ENCODE measurements around the gene SRC. TPM values are rescaled to one million over a fixed set of nuclear protein-coding genes. Genes with fewer than 3 reads are reported as not detected.

The SRC gene
- total RNA-seq, 3 donors from 2014 or later, result 2.8 to 4.7 (median 3.8) TPM

- no peaks in the 10 kb centered on the region for H3K9me3 Mint-ChIP-seq
- peaks cover 19% of the 10 kb centered on the region for H3K27me3 Mint-ChIP-seq (ENCODE audit: low read depth)
Measured at GRCh38 chr20:37439223-37439933, 93.4 kb downstream of the SRC start.

GRCh38 chr20:37441023-37441422, 95.1 kb downstream of the SRC start:
- H3K4me3 Mint-ChIP-seq, result no peak overlapping the region
- ATAC-seq (no peak), DNase-seq (no peak)
- H3K36me3 Mint-ChIP-seq (ENCODE audit: insufficient read depth), result no peaks in the 10 kb centered on the region
- peaks cover 19% of the 10 kb centered on the region for H3K27me3 Mint-ChIP-seq (ENCODE audit: low read depth)
- H3K4me1 Mint-ChIP-seq (ENCODE audit: low read depth), result no peaks in the 10 kb centered on the region
- H3K9me3 Mint-ChIP-seq, result no peaks in the 10 kb centered on the region

More at GRCh38 chr20:37439223-37439933, 93.4 kb downstream of the SRC start:
- H3K4me3 Mint-ChIP-seq, result no peak overlapping the region
- no peaks in the 10 kb centered on the region for H3K36me3 Mint-ChIP-seq (ENCODE audit: insufficient read depth)
- ATAC-seq, result no peak
- DNase-seq, result no peak
- no peaks in the 10 kb centered on the region for H3K4me1 Mint-ChIP-seq (ENCODE audit: low read depth)

- Mint-ChIP-seq H3K4me1 (ENCODE audit: low read depth) (no peaks in the 10 kb centered on the region), H3K27me3 (ENCODE audit: low read depth) (peaks cover 19% of the 10 kb centered on the region), H3K36me3 (ENCODE audit: insufficient read depth) (no peaks in the 10 kb centered on the region), H3K9me3 (no peaks in the 10 kb centered on the region), H3K4me3 (no peak overlapping the region)
- DNase-seq (no peak), ATAC-seq (no peak)
Measured at GRCh38 chr20:37442547-37442946, 96.6 kb downstream of the SRC start.

- DNase-seq (no peak), ATAC-seq (no peak)
- Mint-ChIP-seq H3K27me3 (ENCODE audit: low read depth) (peaks cover 18% of the 10 kb centered on the region), H3K36me3 (ENCODE audit: insufficient read depth) (no peaks in the 10 kb centered on the region), H3K4me3 (no peak overlapping the region), H3K4me1 (ENCODE audit: low read depth) (no peaks in the 10 kb centered on the region), H3K9me3 (no peaks in the 10 kb centered on the region)
Measured at GRCh38 chr20:37442986-37443385, 97.0 kb downstream of the SRC start.

- DNase-seq (no peak), ATAC-seq (no peak)
- Mint-ChIP-seq H3K36me3 (ENCODE audit: insufficient read depth) (no peaks in the 10 kb centered on the region), H3K9me3 (no peaks in the 10 kb centered on the region), H3K27me3 (ENCODE audit: low read depth) (peaks cover 16% of the 10 kb centered on the region), H3K4me1 (ENCODE audit: low read depth) (no peaks in the 10 kb centered on the region), H3K4me3 (no peak overlapping the region)
Measured at GRCh38 chr20:37443596-37443995, 97.7 kb downstream of the SRC start.

- H3K4me1 Mint-ChIP-seq (ENCODE audit: low read depth), result no peaks in the 10 kb centered on the region
- H3K9me3 Mint-ChIP-seq, result no peaks in the 10 kb centered on the region
- H3K36me3 Mint-ChIP-seq (ENCODE audit: insufficient read depth), result no peaks in the 10 kb centered on the region
- peaks cover 5% of the 10 kb centered on the region for H3K27me3 Mint-ChIP-seq (ENCODE audit: low read depth)
- DNase-seq, result no peak
- no peak for ATAC-seq
- no peak overlapping the region for H3K4me3 Mint-ChIP-seq
Measured at GRCh38 chr20:37445041-37445440, 99.1 kb downstream of the SRC start.

GRCh38 chr20:37446286-37447032, 100.5 kb downstream of the SRC start:
- ATAC-seq, result no peak
- H3K36me3 Mint-ChIP-seq (ENCODE audit: insufficient read depth), result no peaks in the 10 kb centered on the region
- no peak for DNase-seq
- no peak overlapping the region for H3K4me3 Mint-ChIP-seq
- H3K27me3 Mint-ChIP-seq (ENCODE audit: low read depth), result peaks cover 2% of the 10 kb centered on the region
- H3K9me3 Mint-ChIP-seq, result no peaks in the 10 kb centered on the region
- H3K4me1 Mint-ChIP-seq (ENCODE audit: low read depth), result no peaks in the 10 kb centered on the region

- Mint-ChIP-seq H3K4me1 (ENCODE audit: low read depth) (no peaks in the 10 kb centered on the region), H3K4me3 (no peak overlapping the region), H3K36me3 (ENCODE audit: insufficient read depth) (no peaks in the 10 kb centered on the region), H3K9me3 (no peaks in the 10 kb centered on the region), H3K27me3 (ENCODE audit: low read depth) (peaks cover 2% of the 10 kb centered on the region)
- DNase-seq (no peak), ATAC-seq (no peak)
Measured at GRCh38 chr20:37447688-37448087, 101.7 kb downstream of the SRC start.

GRCh38 chr20:37449276-37449675, 103.3 kb downstream of the SRC start:
- ATAC-seq (no peak), DNase-seq (no peak)
- Mint-ChIP-seq H3K36me3 (ENCODE audit: insufficient read depth) (no peaks in the 10 kb centered on the region), H3K27me3 (ENCODE audit: low read depth) (peaks cover 1% of the 10 kb centered on the region), H3K9me3 (no peaks in the 10 kb centered on the region), H3K4me1 (ENCODE audit: low read depth) (no peaks in the 10 kb centered on the region), H3K4me3 (no peak overlapping the region)

- no peak overlapping the region for H3K4me3 Mint-ChIP-seq
- DNase-seq (no peak), ATAC-seq (no peak)
- H3K36me3 Mint-ChIP-seq (ENCODE audit: insufficient read depth), result no peaks in the 10 kb centered on the region
- H3K4me1 Mint-ChIP-seq (ENCODE audit: low read depth), result no peaks in the 10 kb centered on the region
- peaks cover 8% of the 10 kb centered on the region for H3K9me3 Mint-ChIP-seq
- no peaks in the 10 kb centered on the region for H3K27me3 Mint-ChIP-seq (ENCODE audit: low read depth)
Measured at GRCh38 chr20:37450344-37450743, 104.4 kb downstream of the SRC start.

- no peaks in the 10 kb centered on the region for H3K4me1 Mint-ChIP-seq (ENCODE audit: low read depth)
- H3K27me3 Mint-ChIP-seq (ENCODE audit: low read depth), result no peaks in the 10 kb centered on the region
- DNase-seq (no peak), ATAC-seq (no peak)
- no peaks in the 10 kb centered on the region for H3K36me3 Mint-ChIP-seq (ENCODE audit: insufficient read depth)
- H3K4me3 Mint-ChIP-seq, result no peak overlapping the region
- H3K9me3 Mint-ChIP-seq, result peaks cover 9% of the 10 kb centered on the region
Measured at GRCh38 chr20:37451616-37452015, 105.7 kb downstream of the SRC start.

GRCh38 chr20:37452236-37452635, 106.3 kb downstream of the SRC start:
- no peaks in the 10 kb centered on the region for H3K27me3 Mint-ChIP-seq (ENCODE audit: low read depth)
- H3K4me3 Mint-ChIP-seq, result no peak overlapping the region
- DNase-seq (no peak), ATAC-seq (no peak)
- no peaks in the 10 kb centered on the region for H3K4me1 Mint-ChIP-seq (ENCODE audit: low read depth)
- H3K9me3 Mint-ChIP-seq, result peaks cover 13% of the 10 kb centered on the region
- H3K36me3 Mint-ChIP-seq (ENCODE audit: insufficient read depth), result no peaks in the 10 kb centered on the region

- H3K4me3 Mint-ChIP-seq, result no peak overlapping the region
- H3K27me3 Mint-ChIP-seq (ENCODE audit: low read depth), result no peaks in the 10 kb centered on the region
- no peaks in the 10 kb centered on the region for H3K4me1 Mint-ChIP-seq (ENCODE audit: low read depth)
- H3K36me3 Mint-ChIP-seq (ENCODE audit: insufficient read depth), result no peaks in the 10 kb centered on the region
- ATAC-seq (no peak), DNase-seq (no peak)
- H3K9me3 Mint-ChIP-seq, result peaks cover 13% of the 10 kb centered on the region
Measured at GRCh38 chr20:37453288-37453687, 107.3 kb downstream of the SRC start.

GRCh38 chr20:37453836-37454235, 107.9 kb downstream of the SRC start:
- H3K9me3 Mint-ChIP-seq, result peaks cover 18% of the 10 kb centered on the region
- H3K4me1 Mint-ChIP-seq (ENCODE audit: low read depth), result no peaks in the 10 kb centered on the region
- no peaks in the 10 kb centered on the region for H3K27me3 Mint-ChIP-seq (ENCODE audit: low read depth)
- ATAC-seq (no peak), DNase-seq (no peak)
- H3K36me3 Mint-ChIP-seq (ENCODE audit: insufficient read depth), result no peaks in the 10 kb centered on the region
- H3K4me3 Mint-ChIP-seq, result no peak overlapping the region
